ENCODE results near the gene TFDP2.

Gene TFDP2

DNA sequence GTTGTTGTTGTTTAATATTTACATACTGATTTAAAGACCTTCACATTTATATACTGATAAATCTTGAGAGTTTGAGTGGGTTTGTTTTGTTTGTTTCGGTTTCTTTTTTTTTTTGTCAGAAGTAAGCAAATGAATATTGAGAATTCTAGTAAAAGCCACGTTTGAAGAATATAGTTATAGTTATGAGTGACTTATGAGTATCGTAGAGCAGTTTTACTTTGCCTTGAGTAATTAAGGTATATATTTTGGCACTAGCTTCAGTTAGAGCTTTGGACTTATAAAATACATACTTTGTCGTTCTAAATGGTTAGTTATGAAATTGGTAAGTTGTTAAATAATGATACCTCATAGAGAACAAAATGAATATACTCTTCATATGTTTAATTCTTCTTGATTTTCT is 245.1 kb downstream of the TFDP2 start:
- H3K4me1 ChIP-seq (ENCODE audit: control insufficient read depth, insufficient read depth, low read length): no peaks in the 10 kb centered on the region
- no peak overlapping the region for H3K4me3 ChIP-seq (ENCODE audit: low read length in 2 of 2)
- peaks cover 0 to 2% of the 10 kb centered on the region in 2 donors for H3K9me3 ChIP-seq (ENCODE audit: control insufficient read depth in 2 of 2, low read length in 2 of 2)
- H3K36me3 ChIP-seq (ENCODE audit: control insufficient read depth in 2 of 2, insufficient read depth in 2 of 2, low read length in 2 of 2): peaks cover 0 to 10% of the 10 kb centered on the region in 2 donors
- no peaks in the 10 kb centered on the region for H3K27me3 ChIP-seq (ENCODE audit: control insufficient read depth in 1 of 2, insufficient read depth in 2 of 2, low read length in 2 of 2)
- H3K9ac ChIP-seq (ENCODE audit: low read length in 2 of 2): no peak overlapping the region
- H3K27ac ChIP-seq (ENCODE audit: low read length): no peak overlapping the region

DNA sequence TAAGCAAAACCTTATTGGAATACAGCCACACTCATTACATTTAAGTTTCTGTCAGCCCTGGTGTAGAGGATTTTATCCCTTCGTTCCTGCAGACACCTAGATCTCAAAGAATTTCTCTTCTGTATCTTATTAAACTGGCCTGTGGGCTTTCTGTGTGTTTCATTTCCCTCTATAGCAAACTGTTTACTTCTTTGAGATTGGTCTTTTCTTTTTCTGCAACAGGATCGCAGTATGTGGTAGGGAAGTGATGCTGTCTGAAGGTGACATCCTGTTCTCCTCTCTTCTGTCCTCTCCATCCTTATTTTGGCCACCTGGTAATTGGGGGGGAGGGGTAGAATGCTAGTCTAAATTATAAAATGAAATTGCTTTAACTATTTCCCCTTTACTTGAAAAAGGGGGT is 247.4 kb downstream of the TFDP2 start:
- Histone ChIP-seq H3K36me3 (ENCODE audit: control insufficient read depth in 2 of 2, insufficient read depth in 2 of 2, low read length in 2 of 2) (peaks cover 0 to 2% of the 10 kb centered on the region in 2 donors), H3K27me3 (ENCODE audit: control insufficient read depth in 1 of 2, insufficient read depth in 2 of 2, low read length in 2 of 2) (no peaks in the 10 kb centered on the region), H3K27ac (ENCODE audit: low read length) (no peak overlapping the region), H3K4me3 (ENCODE audit: low read length in 2 of 2) (no peak overlapping the region), H3K4me1 (ENCODE audit: control insufficient read depth, insufficient read depth, low read length) (no peaks in the 10 kb centered on the region), H3K9me3 (ENCODE audit: control insufficient read depth in 2 of 2, low read length in 2 of 2) (peaks cover 0 to 2% of the 10 kb centered on the region in 2 donors), H3K9ac (ENCODE audit: low read length in 2 of 2) (no peak overlapping the region)

DNA sequence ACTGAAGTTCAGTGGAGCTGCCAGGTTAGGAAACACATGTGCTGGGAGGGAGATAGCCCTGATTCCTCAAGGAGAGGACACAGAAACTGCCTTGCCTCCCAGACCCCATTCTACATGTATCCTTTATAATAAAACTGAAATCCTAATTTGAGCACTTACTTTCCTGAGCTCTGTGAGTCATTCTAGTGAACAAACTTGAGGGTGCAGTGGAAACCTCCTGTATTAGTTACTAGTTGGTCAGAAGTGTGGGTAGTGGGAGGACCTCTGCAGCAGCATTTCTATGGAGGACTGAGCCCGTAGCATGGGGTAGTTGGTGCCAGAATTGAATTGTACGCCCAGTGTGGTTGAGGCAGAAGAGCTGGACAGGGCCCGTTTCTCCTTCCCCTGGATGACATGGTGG is 249.0 kb downstream of the TFDP2 start:
- Histone ChIP-seq H3K36me3 (ENCODE audit: control insufficient read depth in 2 of 2, insufficient read depth in 2 of 2, low read length in 2 of 2) (no peaks in the 10 kb centered on the region), H3K4me1 (ENCODE audit: control insufficient read depth, insufficient read depth, low read length) (no peaks in the 10 kb centered on the region), H3K27ac (ENCODE audit: low read length) (no peak overlapping the region), H3K9ac (ENCODE audit: low read length in 2 of 2) (no peak overlapping the region), H3K4me3 (ENCODE audit: low read length in 2 of 2) (no peak overlapping the region), H3K9me3 (ENCODE audit: control insufficient read depth in 2 of 2, low read length in 2 of 2) (peaks cover 0 to 2% of the 10 kb centered on the region in 2 donors), H3K27me3 (ENCODE audit: control insufficient read depth in 1 of 2, insufficient read depth in 2 of 2, low read length in 2 of 2) (no peaks in the 10 kb centered on the region)

DNA sequence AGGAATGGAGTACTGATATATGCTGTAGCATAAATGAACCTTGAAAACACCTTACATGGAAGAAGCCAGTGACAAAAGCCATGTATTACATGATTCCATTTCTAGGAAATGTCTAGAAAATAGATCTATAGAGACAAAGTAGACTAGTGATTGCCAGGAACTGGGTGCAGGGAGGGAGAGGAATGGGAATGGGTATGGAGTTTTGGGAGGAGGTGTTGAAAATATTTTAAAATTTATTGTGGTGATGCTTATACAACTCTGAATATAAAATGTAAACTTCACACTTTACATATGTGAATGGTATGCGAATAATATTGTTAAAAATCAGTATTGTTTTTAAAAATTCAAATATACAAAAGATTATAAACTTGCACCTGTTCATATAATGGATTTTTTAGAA is 250.4 kb downstream of the TFDP2 start:
- H3K4me3 ChIP-seq (ENCODE audit: low read length in 2 of 2): no peak overlapping the region
- no peak overlapping the region for H3K27ac ChIP-seq (ENCODE audit: low read length)
- H3K9me3 ChIP-seq (ENCODE audit: control insufficient read depth in 2 of 2, low read length in 2 of 2): peaks cover 0 to 2% of the 10 kb centered on the region in 2 donors
- H3K9ac ChIP-seq (ENCODE audit: low read length in 2 of 2): no peak overlapping the region
- no peaks in the 10 kb centered on the region for H3K36me3 ChIP-seq (ENCODE audit: control insufficient read depth in 2 of 2, insufficient read depth in 2 of 2, low read length in 2 of 2)
- H3K27me3 ChIP-seq (ENCODE audit: control insufficient read depth in 1 of 2, insufficient read depth in 2 of 2, low read length in 2 of 2): no peaks in the 10 kb centered on the region
- no peaks in the 10 kb centered on the region for H3K4me1 ChIP-seq (ENCODE audit: control insufficient read depth, insufficient read depth, low read length)

DNA sequence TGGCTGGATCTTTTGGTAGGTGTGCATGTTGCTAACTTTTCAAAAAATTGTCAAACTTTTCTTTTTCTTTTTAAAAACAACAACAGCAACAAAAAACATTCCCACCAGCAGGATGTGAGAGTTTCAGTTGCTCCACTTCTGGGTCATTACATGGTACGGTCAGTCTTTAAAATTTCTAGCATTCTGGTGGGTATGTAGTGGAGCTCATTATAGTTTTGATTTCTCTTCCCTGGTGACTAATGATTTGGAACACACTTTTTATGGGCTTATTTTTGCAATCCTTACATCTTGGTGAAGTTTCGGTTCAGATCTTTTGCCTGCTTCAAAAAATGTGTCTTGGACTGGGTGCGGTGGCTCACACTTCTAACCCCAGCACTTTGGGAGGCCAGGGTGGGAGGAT is 253.6 kb downstream of the TFDP2 start:
- H3K36me3 ChIP-seq (ENCODE audit: control insufficient read depth in 2 of 2, insufficient read depth in 2 of 2, low read length in 2 of 2): no peaks in the 10 kb centered on the region
- H3K9ac ChIP-seq (ENCODE audit: low read length in 2 of 2): no peak overlapping the region
- no peaks in the 10 kb centered on the region for H3K4me1 ChIP-seq (ENCODE audit: control insufficient read depth, insufficient read depth, low read length)
- no peak overlapping the region for H3K27ac ChIP-seq (ENCODE audit: low read length)
- H3K27me3 ChIP-seq (ENCODE audit: control insufficient read depth in 1 of 2, insufficient read depth in 2 of 2, low read length in 2 of 2): no peaks in the 10 kb centered on the region
- H3K4me3 ChIP-seq (ENCODE audit: low read length in 2 of 2): no peak overlapping the region
- peaks cover 0 to 2% of the 10 kb centered on the region in 2 donors for H3K9me3 ChIP-seq (ENCODE audit: control insufficient read depth in 2 of 2, low read length in 2 of 2)

DNA sequence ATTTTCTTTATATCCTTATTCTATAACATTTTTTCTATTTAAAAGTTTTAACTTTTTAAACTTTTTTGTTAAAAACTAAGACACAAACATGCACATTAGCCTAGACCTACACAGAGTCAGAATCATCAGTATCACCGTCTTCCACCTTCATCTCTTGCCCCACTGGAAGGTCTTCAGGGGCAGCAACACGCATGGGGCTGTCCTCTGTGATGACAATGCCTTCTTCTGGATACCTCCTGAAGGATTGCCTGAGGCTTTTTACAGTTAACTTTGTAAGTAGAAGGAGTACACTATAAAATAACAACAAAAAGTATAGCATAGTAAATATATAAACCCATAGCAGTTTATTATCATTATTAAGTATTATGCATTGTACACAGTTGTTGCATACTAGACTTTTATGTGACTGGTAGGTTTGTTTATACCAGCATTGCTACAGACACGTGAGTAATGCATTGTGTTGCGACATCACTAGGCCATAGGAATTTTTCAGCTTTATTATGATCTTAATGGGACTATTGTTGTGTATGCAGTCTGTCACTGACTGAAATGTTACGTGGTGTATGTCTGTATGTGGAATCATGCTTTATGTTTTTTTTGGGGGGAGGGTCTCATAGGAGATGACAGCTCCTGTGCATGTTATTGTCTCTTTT is 254.7 kb downstream of the TFDP2 start:
- H3K9me3 ChIP-seq (ENCODE audit: control insufficient read depth in 2 of 2, low read length in 2 of 2): no peaks in the 10 kb centered on the region
- no peaks in the 10 kb centered on the region for H3K36me3 ChIP-seq (ENCODE audit: control insufficient read depth in 2 of 2, insufficient read depth in 2 of 2, low read length in 2 of 2)
- H3K4me3 ChIP-seq (ENCODE audit: low read length in 2 of 2): no peak overlapping the region
- H3K27ac ChIP-seq (ENCODE audit: low read length): no peak overlapping the region
- H3K4me1 ChIP-seq (ENCODE audit: control insufficient read depth, insufficient read depth, low read length): no peaks in the 10 kb centered on the region
- no peak overlapping the region for H3K9ac ChIP-seq (ENCODE audit: low read length in 2 of 2)
- H3K27me3 ChIP-seq (ENCODE audit: control insufficient read depth in 1 of 2, insufficient read depth in 2 of 2, low read length in 2 of 2): no peaks in the 10 kb centered on the region

All from stomach smooth muscle (tissue), 2 donors.